ENCODE data around the gene ROBO1.

Gene ROBO1

DNA sequence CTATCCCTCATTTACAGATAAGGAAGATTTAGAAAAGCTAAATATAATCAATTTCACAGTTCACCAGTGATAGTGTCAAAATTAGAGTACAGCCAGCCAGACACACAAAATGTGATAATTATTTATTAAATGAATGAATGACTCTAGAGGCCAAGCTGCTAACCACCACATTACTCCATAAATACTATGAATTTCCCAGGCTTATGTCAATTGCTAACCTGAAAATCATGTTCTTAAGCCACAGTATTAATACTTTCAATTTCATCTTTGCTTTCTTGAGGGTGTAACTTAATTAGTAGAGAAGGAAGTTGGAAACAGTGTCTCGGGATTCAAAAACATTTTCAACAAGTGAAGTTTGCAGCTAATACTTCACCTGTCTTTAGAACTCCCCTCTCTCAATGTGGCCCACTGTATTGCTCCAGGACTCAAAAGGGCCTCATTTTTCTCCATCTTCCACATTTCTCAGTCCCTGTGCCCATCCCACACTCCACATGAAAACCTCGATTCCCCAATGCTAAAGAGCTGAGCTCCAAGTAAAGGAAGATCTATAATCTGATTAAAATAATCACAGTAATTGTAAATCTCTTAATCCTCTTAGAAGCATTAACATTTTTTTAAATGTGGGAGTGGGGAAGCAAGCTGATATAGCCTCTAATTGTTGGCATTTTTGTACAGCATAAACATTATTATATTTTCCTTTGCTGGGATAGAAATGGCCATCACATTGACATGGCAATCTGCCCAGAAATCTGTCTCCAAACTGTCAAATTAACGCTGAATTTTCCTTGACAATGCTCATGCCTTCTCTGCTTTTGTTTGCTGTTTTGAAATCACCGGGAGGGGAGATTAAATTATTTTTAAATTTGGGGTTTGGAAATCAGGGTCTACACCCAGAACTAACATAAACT is 765.1 kb downstream of the ROBO1 start:
- no peak for DNase-seq

DNA sequence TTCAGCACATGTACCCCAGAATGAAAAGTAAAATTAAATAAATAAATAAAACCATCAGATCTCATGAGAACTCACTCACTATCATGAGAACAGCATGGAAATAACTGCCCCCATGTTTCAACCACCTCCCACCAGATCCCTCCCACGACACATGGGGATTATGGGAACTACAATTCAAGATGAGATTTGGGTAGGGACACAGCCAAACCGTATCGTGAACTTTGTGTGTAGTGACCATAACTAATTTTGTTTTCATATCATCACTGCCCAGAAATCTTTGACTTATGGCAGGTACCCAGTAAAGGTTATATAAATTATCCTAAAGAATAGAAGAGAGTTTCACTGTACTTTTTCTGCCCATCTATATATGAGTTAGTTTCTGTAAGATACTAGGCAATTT is 766.5 kb downstream of the ROBO1 start:
- DNase-seq: no peak

DNA sequence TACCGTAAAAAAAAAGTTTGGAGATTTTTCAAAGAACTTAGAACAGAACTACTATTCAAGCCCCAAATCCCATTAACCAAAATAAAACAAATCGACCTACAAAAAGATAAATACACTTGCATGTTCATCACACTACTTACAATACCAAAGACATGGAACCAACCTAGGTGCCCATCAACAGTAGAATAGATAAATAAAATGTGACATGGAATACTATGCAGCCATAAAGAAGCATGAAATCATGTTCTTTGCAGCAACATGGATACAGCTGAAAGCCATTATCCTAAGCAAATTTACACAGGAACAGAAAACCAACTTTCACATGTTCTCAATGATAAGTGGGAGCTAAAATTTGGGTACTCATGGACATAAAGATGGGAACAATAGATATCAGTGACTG is 768.7 kb downstream of the ROBO1 start:
- DNase-seq: no peak

DNA sequence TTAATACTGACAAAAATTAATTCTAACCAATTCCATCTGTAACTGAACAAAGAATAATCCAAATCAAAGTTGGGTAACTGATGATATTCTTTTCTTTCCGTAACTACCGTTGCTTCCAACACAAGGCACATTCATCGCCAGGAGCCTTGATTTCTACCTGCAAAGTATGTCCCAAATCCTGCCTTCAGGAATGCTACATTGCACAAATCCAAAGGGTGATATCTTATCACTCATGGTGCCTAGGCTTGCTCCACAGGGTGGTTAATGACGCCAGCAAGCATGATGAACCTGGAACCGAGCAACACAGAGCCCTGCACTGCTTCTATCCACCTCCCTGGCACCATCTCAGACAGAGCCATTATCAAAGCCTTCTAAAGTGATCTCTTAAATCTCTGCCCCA is 772.7 kb downstream of the ROBO1 start:
- no peak for DNase-seq

DNA sequence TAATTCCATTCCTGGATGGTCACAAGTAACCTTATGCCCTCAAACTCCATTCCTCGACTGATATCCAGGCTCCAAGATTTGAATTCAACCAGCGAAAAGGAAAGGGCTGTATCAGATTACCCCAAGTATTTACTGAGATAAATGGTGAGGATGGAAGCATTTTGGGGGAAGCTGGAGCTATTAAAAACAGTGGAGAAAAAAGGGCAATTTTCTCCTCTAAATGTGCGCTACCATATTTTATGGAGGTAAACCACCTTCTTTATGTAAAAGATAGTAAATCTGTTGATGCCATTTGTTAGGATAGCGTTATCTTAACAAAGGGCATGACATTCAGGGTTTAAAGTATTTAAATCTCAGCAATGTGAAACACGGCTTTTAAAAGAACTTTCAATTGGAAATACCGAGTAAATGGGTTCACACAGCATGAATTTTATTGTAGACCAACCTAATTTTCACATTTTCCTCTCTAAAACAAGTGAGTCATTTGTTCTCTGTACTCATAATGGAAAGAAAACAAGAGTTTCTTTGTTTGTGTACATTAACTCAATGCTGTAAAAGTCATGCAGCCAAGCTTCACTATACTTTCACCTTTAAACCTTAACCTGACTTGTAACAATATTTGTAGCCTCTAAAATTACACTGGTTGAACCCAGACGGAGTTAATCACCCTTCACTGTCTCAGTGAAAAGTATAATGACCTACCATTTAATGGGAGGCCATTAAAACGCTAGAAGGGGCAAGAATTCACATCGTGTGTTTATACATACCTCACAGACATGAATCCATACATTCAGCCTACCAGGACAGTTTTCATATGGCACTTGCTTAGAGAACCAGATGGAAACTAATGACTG is 773.4 kb downstream of the ROBO1 start:
- DNase-seq: no peak

DNA sequence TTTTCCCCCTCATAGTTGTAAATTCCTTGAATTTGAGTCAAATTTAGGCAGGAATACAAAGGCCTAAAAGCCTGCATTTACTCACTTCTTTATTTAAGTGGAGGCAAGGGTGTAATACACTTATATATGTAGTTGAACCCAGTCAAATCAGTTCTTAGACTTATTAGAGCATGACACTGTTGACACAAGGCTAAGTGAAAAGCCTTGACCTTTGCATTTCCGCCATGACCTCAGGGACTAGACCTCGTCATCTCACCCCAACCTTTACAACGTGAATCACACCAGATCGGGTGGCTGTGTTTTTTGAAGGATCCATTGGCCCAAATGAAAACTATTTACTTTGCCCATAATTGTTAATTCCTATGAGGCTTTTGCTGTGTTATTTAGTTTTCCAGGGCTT is 774.4 kb downstream of the ROBO1 start:
- no peak for DNase-seq

DNA sequence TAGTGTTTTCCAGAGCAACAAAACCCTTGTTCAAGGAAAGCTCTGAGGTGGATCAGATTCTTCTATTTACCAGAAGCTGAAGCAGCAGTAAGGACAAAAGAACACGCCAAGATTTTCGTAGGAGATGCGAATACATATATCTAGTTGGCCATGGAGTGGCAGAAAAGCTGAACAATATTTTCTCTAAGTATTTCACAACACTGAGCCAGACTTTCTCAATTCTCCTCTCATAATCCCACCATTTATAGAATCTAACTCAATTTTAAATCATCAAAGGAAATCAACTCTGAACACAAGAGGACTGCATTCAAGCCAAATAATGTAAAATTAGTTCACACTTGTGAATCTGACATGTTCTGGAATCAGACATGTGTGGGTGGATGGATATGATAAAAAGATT is 775.0 kb downstream of the ROBO1 start:
- DNase-seq: no peak

DNA sequence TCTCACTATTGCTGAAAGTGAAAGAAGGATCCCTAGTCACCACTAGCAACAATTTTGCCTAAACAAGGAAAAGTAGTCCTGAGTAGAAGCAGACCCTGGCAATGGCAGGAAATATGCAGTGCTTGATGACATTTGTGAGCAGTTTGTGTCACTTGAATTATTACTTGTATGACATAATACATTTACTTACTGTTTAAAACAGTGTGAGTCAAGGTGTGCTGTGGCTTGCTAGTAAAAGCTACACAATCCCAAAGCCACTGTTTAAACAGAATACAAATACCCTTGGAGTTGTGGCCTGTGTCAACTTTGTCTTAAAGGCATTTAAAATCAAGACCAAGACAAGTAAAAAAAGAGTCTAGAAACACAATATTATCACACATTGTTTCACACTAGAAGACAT is 775.4 kb downstream of the ROBO1 start:
- DNase-seq: no peak

DNA sequence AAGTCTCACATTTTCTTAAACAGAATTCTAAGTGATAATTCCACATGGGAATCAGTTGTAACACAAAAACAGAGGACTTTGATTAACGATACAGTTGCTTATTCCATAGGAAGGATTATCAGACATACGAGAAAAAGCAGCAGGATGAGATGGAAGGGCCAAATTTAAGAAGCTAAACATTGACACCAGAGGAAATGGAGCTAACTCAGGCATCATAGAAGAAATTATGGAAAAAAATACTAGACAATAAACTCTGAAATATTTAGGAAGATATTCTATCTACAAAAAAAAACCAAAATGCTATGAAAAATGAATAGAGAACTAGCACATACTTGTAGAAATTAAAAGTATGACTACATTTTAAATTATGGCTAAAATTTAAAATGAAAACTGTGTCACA is 776.1 kb downstream of the ROBO1 start:
- DNase-seq: no peak

DNA sequence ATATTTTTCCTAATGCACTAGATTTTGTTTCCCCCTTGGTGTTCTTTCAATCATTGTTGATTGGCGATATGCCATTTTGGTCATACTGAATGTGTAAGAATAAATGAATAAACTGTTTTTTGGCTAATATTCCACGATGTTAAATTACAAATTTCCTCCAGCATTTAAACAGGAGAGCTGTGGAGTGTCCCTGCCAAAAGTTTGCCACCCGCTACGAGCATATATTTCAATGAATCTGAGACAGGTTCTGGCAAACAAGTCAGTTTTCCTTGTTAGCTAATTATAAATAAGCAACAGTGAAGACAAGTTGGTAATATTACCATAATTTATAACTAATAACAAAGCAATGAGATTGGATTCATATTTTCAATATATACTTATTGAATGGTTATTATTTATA is 777.6 kb downstream of the ROBO1 start:
- DNase-seq: no peak

DNA sequence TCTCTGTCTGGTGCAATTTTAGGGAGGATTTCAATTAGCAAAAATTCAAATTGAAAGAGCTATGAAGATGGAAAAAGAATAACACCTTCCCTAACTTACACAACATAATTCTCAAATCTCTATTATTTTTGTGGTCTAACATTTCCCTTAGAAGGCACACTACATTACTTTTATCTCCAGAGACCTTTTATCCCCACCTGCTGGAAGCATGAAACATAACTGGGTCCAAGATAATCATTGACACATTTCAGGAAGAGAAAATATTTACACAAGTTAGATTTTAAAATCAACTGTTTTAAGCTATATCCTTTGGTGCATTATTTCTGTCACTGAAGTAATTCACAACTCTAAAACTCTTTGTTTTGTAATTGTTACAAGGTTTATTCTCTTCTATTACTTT is 779.5 kb downstream of the ROBO1 start:
- no peak for DNase-seq

DNA sequence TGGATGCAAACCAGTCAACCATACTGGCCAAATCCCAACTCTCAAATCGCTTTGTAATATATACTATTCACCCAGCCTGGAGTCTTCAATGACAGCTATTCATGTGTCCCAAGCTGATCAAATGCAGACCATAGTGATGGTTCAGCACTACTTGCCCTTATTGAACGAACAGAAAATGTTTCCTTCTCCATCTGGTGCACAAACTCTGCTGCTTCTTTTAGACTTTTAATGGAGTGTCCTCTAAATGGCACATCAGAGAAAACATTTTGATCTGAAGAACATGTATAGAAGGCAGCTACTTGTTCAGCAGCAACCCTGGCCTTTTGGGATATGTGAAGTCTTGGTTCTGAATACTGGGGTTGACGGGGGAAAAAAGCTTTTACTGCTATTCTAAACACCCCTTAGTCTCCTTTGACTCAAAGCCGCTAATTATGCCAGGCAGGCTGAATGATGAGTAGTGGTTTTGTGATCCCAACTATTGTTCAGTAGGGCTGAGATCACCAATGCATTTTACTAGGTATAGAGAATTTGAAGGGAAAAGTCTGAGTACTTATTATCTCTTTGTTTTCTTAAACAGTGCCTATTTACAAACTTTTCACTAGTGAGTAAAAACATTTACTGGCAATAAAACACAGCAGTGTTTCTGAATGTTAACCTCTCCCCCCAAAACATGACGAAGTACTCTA is 781.2 kb downstream of the ROBO1 start:
- no peak for DNase-seq

DNA sequence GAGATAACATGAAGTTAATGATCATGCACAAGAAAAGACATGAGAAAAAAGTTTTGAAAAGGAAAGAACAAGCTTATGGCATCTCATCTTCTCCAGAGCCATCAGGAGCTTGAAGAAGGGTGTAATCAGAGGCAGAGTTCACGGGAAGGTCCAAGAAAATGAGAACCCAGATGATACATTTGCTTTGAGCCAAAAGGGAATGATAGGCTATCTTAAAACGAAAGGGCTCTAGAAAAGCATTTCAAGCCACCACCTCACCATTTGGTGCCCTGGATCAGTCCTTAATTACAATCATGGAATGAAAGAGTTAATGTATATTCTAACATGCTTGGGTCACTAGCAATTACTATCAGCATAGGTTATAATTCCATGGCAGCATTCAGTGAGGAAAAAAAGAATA is 781.8 kb downstream of the ROBO1 start:
- DNase-seq: no peak

DNA sequence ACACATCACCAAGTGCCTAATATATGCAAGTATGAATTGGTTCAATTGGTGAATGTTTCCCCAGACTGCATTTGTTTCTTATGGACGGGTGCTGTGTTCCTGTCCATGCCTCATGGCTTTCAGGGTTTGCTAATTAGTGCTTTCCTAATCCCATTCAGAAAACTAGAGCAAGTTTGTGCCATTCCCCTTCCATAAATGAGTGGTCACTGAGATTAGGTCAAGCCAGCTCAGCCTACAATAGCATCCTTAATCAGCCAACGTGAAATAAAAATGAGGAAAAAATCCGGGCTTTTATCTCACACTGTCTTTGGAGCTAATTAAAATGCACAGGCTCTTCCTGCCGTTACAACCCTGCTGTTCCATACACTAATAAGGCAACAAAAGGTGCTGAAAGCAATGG is 788.8 kb downstream of the ROBO1 start:
- no peak for DNase-seq

DNA sequence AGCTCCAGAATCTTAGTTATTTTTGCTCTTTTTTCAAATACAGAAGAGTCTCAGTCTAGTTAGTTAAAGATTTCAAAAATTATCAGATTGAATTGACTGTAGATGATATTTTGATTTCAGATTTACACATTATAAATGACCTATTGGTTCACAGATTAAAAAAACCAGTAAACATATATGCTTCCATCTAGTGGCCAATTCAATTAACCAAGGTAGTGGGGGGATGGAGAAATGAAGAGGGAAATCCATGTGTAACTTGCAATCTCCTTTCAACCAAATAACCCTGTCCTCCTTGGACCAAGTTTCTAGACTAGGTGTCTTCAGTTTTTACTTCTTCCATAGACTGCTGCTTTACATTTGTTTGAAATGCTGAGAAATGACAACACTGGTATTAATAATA is 789.8 kb downstream of the ROBO1 start:
- no peak for DNase-seq

DNA sequence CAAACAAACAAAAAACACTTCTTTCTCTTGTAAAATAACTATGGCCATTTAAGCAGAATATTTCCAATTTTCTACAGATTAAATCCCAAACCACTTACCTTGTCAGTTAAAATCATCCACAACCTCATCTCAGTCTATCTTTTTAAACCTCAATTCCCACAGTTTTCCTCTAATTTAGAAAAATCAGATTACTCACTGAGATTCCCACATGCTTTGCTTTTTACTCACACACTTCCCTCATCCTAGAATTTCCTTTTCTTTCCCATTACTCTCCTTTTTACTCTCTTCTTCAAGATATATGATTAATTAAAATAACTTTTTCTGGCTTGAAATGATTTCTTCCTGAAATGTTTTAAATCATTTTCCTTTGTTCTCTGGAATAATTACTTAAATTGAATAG is 790.7 kb downstream of the ROBO1 start:
- no peak for DNase-seq

DNA sequence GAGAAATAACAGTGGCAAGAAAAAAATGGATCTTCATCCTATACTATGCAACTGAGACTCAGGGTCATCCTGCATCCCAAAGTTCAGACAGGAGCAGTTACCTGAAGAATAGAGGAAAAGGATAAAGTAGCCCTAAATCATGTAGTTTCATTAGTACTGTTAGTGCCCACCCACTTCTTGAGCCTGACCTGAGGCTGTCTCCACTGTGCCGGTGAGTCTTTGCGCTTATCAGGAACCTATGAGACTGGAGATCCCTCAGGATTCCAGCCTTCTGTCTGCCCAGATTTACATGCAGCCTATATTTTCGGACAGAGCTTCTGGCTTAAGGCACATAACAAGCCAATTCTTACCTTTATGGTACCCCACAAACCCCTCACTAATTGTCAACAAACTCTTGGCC is 791.6 kb downstream of the ROBO1 start:
- DNase-seq: no peak

DNA sequence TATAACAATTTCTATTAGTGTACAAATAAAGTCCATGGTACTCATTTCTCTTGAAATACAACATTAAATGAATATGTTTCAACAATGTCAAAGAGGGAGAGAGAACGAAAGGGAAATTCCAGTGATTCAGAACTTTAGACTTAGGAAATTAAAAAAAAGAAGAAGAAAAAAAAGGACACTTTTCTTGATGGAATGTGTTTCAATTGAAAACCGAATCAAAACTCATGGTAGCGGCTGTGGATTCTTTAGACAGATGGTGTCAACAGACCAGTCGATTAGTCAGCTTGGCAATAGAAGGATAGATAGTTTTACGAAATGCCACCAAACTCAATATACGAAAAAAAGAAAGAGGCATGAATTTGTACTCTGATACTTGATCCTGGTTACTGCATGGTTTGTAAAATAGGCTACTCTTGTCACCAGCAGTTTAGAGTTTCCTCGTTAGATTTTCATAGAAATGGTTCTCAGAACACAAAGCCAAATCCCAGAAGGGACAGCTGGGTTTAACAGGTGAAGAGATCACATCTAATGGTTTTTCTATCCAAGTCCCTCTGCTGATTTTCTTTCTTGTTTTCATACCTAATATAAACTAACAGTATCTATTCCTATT is 793.5 kb downstream of the ROBO1 start:
- no peak for DNase-seq

DNA sequence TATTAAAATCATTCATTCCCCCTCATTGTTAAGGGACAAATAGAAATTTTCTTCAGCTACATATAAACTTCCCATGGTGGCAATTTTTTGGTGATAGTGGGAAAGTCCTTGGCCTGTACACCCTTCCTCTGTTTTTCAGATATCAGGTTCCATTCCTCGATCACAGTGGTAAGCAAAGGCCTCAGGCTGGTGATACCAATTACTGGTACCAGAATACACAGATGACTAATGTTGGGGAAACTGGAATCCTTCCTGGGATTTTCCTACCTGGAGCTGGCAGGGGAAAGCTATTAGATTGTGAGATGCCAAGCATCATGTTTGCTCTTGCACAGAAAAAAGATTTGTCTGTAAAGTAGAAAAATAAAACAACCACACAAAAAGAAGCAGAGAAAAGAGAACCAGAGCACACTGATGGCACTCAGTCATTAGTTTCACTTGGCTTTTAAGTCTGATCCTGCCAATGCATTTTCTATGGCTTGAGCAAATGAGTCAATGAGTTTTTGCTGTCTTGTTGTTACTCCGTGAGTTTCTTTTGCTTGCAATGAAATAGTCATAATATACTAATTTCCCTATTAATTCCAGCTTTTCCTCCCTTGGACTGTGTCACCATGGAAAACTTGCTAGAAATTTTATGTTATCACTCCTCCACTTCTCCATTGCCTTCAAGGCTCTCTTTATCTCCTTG is 795.0 kb downstream of the ROBO1 start:
- DNase-seq: no peak

DNA sequence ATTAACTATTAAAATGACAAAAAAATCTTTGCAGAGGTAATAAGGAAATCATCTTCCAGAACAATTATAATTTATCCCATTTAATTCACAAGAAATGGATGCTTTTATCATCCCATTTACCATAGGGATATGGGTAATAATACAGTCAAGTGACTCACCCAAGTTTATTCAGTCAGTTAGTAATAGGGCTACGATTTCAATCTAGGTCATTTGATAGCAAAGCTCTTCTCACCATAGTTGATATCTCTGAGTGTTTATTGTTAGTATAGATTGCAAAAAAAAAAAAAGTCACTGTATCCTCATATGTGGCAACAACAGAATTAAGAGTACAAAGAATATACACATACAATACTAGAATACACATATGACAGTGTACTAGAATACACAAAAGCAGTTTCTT is 797.1 kb downstream of the ROBO1 start:
- DNase-seq: no peak

DNA sequence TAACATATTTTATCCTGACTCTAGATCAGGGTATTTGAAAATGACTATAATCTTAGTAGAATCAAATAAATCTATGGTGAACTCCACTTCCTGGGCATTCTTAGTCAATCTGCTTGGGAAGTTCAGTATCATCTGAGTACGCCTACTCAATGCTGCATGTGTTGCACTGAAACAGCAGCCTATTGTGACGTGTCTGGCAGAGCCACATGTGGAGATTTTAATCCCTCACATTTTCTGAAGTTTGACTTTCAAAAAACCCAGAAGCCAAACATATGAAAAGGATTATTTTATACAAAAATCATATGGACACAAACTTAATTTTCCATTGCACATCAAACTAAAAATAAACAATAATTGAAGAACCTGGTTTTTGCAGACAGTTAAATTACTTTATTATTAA is 798.3 kb downstream of the ROBO1 start:
- DNase-seq: no peak

DNA sequence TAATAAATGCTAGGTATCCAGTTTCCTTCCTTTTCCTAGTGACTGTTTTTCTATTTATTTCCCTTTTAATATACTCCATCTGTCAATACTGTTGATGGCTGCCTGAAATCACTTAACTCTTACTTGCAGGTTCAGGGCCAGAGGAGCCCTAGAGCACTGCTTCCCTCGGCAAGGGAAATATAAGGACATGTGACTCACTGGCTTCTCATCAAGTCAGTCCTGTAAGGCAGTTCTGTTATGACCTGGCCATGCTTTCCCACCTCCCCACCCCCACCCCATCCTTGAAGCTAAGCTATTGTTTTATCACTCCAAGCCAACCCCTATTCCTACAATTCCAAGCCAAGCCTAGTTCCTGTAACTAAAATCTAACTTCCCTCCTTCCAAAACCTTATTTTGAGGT is 800.7 kb downstream of the ROBO1 start:
- DNase-seq: no peak

DNA sequence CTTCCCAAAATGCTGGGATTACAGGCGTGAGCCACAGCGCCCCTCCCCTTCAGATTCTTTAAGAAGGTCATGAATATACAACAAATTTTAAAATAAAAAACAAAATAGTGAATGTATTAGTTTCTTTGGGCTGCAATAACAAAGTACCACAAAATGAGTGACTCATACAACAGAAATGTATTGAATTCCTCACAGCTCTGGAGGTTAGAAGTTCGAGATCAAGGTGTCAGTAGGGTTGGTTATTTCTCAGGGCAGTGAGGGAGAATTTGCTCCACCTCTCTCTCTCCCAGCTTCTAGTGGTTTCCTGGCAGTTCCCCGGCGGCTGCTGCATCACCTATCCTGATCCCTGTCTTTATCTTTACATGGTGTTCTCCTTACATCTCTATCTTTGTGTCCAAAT is 804.0 kb downstream of the ROBO1 start:
- DNase-seq: no peak

All from activated effector memory CD4-positive, alpha-beta T cell treated with anti-CD3 and anti-CD28 coated beads, Interleukin-2, amount 50 U/mL, for 16 hours (primary cell).